Body of pancreas (tissue), 4 donors: ENCODE results near the gene FAM20B. TPM values are rescaled to one million over a fixed set of nuclear protein-coding genes. Genes with fewer than 3 reads are reported as not detected.

Experiments used
- ATAC-seq: fragments of 150-250 bp; one replicate; pipeline ENCODE4 v1.9.1; 2016
- DNase-seq, 4 donors: peaks; one replicate each; pipeline ENCODE4 v3.0.0-alpha.2; 2019
- H3K27ac ChIP-seq, 4 donors: fragments of 200-600 bp; sonication (generic); 1 replicate in 3 of 4; 2 replicates in 1 of 4; pipeline versions ENCODE4 v1.5.1 to v1.6.1; 2016 to 2019; ENCODE audit warnings: mild to moderate bottlenecking in 1 of 4, mixed read lengths in 1 of 4, moderate library complexity in 1 of 4
- H3K27me3 ChIP-seq, 2 donors: fragments of 200-600 bp; sonication (generic); one replicate each; pipeline ENCODE4 v1.6.0; 2016; ENCODE audit warnings: mild to moderate bottlenecking in 1 of 2
- H3K36me3 ChIP-seq, 2 donors: fragments of 200-600 bp; sonication (generic); replicated peaks in 1 of 2; 2 replicates each; pipeline ENCODE4 v1.5.1; 2016; ENCODE audit warnings: low read depth in 2 of 2; ENCODE audit not compliant: insufficient read depth in 1 of 2
- H3K4me1 ChIP-seq: fragments of 200-600 bp; sonication (generic); one replicate; pipeline ENCODE4 v1.6.0; 2016
- H3K4me3 ChIP-seq, 2 donors: fragments of 200-600 bp; sonication (generic); 1 replicate in 1 of 2; 2 replicates in 1 of 2; pipeline ENCODE4 v1.5.1; 2016 to 2019
- H3K9me3 ChIP-seq, 3 donors: fragments of 200-600 bp; sonication (generic); 1 replicate in 2 of 3; 2 replicates in 1 of 3; pipeline ENCODE4 v1.5.1; 2016
- POLR2A ChIP-seq, 3 donors: fragments of 450-650 bp; IDR thresholded peaks; one replicate each; pipeline ENCODE4 v1.6.1; 2016; ENCODE audit warnings: antibody characterized with exemption in 3 of 3, mild to moderate bottlenecking in 2 of 3
- WGBS, 2 donors: methylation state at CpG; one replicate each; pipeline ENCODE4 v1.1.5; 2017; 5-methylcytosine and 5-hydroxymethylcytosine counted together
- intact Hi-C: fragments of 100-400 bp; cut with DNase I; formaldehyde crosslinking; loops from one replicate; pipeline ENCODE4 v1.15.1; 2023
- total RNA-seq, 2 donors: library from RNA; depleted of rRNA; stranded (reverse); fragments of >200 nt; gene quantifications; one replicate each; pipeline ENCODE4 v1.1.0, GENCODE V29; 2016
- TF ChIP-seq, protein P1 (sequence below), 7 experiments: fragments of 450-650 bp in 4 of 7; fragments of 200-600 bp in 3 of 7; sonication (generic) in 3 of 7; IDR thresholded peaks; one replicate each; pipeline ENCODE4 v1.5.1; 2016 to 2019; ENCODE audit warnings: antibody characterized with exemption in 7 of 7

Gene FAM20B
- total RNA-seq, 2 donors from 2014 or later = 11.4 to 11.9 TPM

DNA sequence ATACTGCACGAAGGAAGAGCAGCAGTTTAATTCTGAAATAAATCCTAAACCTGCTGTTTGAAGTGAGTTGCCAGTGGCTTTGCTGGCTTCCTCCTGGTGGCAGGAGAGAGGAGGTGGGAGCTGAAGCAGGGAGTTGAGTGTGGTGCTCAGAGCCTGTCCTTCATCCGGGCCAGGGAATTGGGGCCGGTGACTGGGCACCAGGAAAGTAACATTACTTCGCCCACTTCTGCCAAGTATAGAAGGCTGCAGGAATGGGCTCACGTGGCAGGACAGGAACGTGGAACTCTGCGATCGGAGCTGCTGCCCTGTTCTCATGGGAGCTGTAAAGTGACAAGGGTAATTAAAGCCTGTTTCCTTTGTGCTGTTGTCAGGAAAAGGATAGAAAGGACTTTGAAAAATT is 64.8 kb downstream of the FAM20B start:
- DNase-seq (peak in 3 of 4 donors; percentile 17 to 50 (median 34)), ATAC-seq (peak; percentile 29)
- Histone ChIP-seq H3K36me3 (peaks cover 4 to 11% of the 10 kb centered on the region in 2 donors), H3K4me1 (peaks cover 28% of the 10 kb centered on the region), H3K9me3 (no peaks in the 10 kb centered on the region), H3K27ac (peak overlapping the region in 3 of 4 donors; percentile 39 to 75 (median 58)), H3K27me3 (no peaks in the 10 kb centered on the region), H3K4me3 (no peak overlapping the region)
- intact Hi-C loops = no loop called here
- 48 to 65% methylated on average over 8 of the region's 8 CpGs for WGBS, 2 donors
- TF ChIP-seq POLR2A (IDR thresholded peaks at IDR 0.05) = no peak
- TF ChIP-seq, protein P1, sequence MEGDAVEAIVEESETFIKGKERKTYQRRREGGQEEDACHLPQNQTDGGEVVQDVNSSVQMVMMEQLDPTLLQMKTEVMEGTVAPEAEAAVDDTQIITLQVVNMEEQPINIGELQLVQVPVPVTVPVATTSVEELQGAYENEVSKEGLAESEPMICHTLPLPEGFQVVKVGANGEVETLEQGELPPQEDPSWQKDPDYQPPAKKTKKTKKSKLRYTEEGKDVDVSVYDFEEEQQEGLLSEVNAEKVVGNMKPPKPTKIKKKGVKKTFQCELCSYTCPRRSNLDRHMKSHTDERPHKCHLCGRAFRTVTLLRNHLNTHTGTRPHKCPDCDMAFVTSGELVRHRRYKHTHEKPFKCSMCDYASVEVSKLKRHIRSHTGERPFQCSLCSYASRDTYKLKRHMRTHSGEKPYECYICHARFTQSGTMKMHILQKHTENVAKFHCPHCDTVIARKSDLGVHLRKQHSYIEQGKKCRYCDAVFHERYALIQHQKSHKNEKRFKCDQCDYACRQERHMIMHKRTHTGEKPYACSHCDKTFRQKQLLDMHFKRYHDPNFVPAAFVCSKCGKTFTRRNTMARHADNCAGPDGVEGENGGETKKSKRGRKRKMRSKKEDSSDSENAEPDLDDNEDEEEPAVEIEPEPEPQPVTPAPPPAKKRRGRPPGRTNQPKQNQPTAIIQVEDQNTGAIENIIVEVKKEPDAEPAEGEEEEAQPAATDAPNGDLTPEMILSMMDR (IDR thresholded peaks at IDR 0.05) = peak in 2 of 7 experiments; percentile 12 to 25

GRCh38 chr1:179090923-179091322 is 65.2 kb downstream of the FAM20B start:
- Histone ChIP-seq H3K9me3 (no peaks in the 10 kb centered on the region), H3K4me3 (no peak overlapping the region), H3K27me3 (no peaks in the 10 kb centered on the region), H3K27ac (peak overlapping the region in 3 of 4 donors; percentile 39 to 75 (median 58)), H3K36me3 (peaks cover 4 to 11% of the 10 kb centered on the region in 2 donors), H3K4me1 (peaks cover 28% of the 10 kb centered on the region)
- ATAC-seq = no peak
- DNase-seq = no peak
- intact Hi-C loops = no loop called here
- 66 to 75% methylated on average over 4 of the region's 4 CpGs for WGBS, 2 donors
- TF ChIP-seq, protein P1 (IDR thresholded peaks at IDR 0.05) = no peak
- TF ChIP-seq POLR2A (IDR thresholded peaks at IDR 0.05) = no peak

DNA sequence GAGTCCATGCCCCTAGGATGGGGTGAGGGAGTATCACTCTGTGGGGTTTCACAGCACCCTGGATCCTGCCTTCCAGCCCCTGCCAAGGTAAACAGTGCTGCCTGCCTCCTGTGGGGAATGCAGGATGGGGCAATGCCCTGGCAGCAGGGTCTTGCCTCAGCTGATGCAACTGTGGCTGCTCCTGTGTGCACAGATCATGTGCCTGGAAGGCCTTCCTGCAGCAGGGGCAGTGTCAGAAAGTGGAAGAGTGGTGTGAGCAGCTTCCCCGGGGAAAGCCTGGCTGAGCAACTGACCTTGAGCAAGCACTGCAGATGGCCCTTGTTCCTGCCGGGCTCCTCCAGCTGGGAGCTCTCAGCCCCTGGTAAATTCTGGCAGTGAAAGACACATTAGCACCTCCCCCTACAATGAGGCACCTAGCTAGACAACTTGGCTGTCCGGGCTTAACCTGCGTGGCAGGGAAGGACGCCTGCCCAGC is 66.0 kb downstream of the FAM20B start:
- intact Hi-C loops = no loop called here
- TF ChIP-seq POLR2A (IDR thresholded peaks at IDR 0.05) = peak in 1 of 3 donors; percentile 14
- TF ChIP-seq, protein P1 (IDR thresholded peaks at IDR 0.05) = no peak
- peak; percentile 63 for ATAC-seq
- peak; percentile 46 to 80 (median 70) for DNase-seq
- Histone ChIP-seq H3K9me3 (no peaks in the 10 kb centered on the region), H3K4me1 (peaks cover 28% of the 10 kb centered on the region), H3K36me3 (peaks cover 4 to 13% of the 10 kb centered on the region in 2 donors), H3K4me3 (no peak overlapping the region), H3K27ac (peak overlapping the region; percentile 39 to 75 (median 66)), H3K27me3 (no peaks in the 10 kb centered on the region)
- 17 to 19% methylated on average over 1 to 5 of the region's 5 CpGs for WGBS, 2 donors

GRCh38 chr1:179092896-179093461 is 67.3 kb downstream of the FAM20B start:
- intact Hi-C loops = no loop called here
- TF ChIP-seq, protein P1 (IDR thresholded peaks at IDR 0.05) = no peak
- no peak for TF ChIP-seq POLR2A (IDR thresholded peaks at IDR 0.05)
- WGBS, 2 donors = 82 to 89% methylated on average over 9 of the region's 9 CpGs

GRCh38 chr1:179094818-179095217 is 69.1 kb downstream of the FAM20B start:
- ATAC-seq = no peak
- intact Hi-C loops = no loop called here
- H3K36me3 ChIP-seq = peaks cover 4 to 13% of the 10 kb centered on the region in 2 donors

More at GRCh38 chr1:179092896-179093461, 67.3 kb downstream of the FAM20B start:
- H3K27ac ChIP-seq = peak overlapping the region in 2 of 4 donors; percentile 58 to 75
- no peak overlapping the region for H3K4me3 ChIP-seq
- no peaks in the 10 kb centered on the region for H3K9me3 ChIP-seq
- DNase-seq = no peak
- H3K36me3 ChIP-seq = peaks cover 4 to 13% of the 10 kb centered on the region in 2 donors
- H3K4me1 ChIP-seq = peaks cover 28% of the 10 kb centered on the region
- ATAC-seq = no peak
- H3K27me3 ChIP-seq = no peaks in the 10 kb centered on the region

More at GRCh38 chr1:179094818-179095217, 69.1 kb downstream of the FAM20B start:
- 77 to 83% methylated on average over 2 to 5 of the region's 5 CpGs for WGBS, 2 donors
- no peak for DNase-seq
- Histone ChIP-seq H3K9me3 (no peaks in the 10 kb centered on the region), H3K27me3 (no peaks in the 10 kb centered on the region), H3K27ac (no peak overlapping the region), H3K4me1 (peaks cover 28% of the 10 kb centered on the region), H3K4me3 (no peak overlapping the region)
- no peak for TF ChIP-seq POLR2A (IDR thresholded peaks at IDR 0.05)
- TF ChIP-seq, protein P1 (IDR thresholded peaks at IDR 0.05) = no peak
